Osteocyte (in vitro differentiated cells): ENCODE measurements around the gene UFM1. TPM values are rescaled to one million over a fixed set of nuclear protein-coding genes. Genes with fewer than 3 reads are reported as not detected.
"Not testable (repeated sequence)": the region's sequence is repeated elsewhere in the genome, so short reads cannot be mapped to it uniquely, and the experiment has no call there.

ENCODE experiments used
- DNase-seq: peaks from one replicate; pipeline ENCODE4 v3.0.0; 2021; ENCODE audit warnings: mixed read lengths; ENCODE audit not compliant: unreplicated experiment; ENCODE audit errors: extremely low spot score
- H3K27ac Mint-ChIP-seq: one replicate; pipeline ENCODE4 v1.8.0; 2021; ENCODE audit warnings: mild to moderate bottlenecking, mixed read lengths; ENCODE audit not compliant: unreplicated experiment
- H3K27me3 Mint-ChIP-seq: one replicate; pipeline ENCODE4 v1.8.0; 2021; ENCODE audit warnings: mixed read lengths; ENCODE audit not compliant: unreplicated experiment
- H3K36me3 Mint-ChIP-seq: one replicate; pipeline ENCODE4 v1.8.0; 2021; ENCODE audit warnings: mixed read lengths; ENCODE audit not compliant: unreplicated experiment
- H3K4me1 Mint-ChIP-seq: one replicate; pipeline ENCODE4 v1.8.0; 2021; ENCODE audit warnings: mixed read lengths; ENCODE audit not compliant: unreplicated experiment
- H3K4me3 Mint-ChIP-seq: one replicate; pipeline ENCODE4 v1.8.0; 2021; ENCODE audit warnings: mild to moderate bottlenecking, moderate library complexity, mixed read lengths; ENCODE audit not compliant: unreplicated experiment
- H3K9me3 Mint-ChIP-seq: one replicate; pipeline ENCODE4 v1.8.0; 2021; ENCODE audit warnings: mixed read lengths; ENCODE audit not compliant: unreplicated experiment
- total RNA-seq: library from RNA; stranded (reverse); gene quantifications from 2 replicates; pipeline ENCODE4 v1.2.1, GENCODE V29; 2021
- TF ChIP-seq, protein P1 (sequence below): fragments of 200-600 bp; sonication (generic); IDR thresholded peaks from 2 replicates; pipeline ENCODE4 v1.5.0; 2021; ENCODE audit warnings: antibody characterized with exemption, mild to moderate bottlenecking, moderate library complexity

Gene UFM1
- total RNA-seq, 1 donor from 2014 or later = 43.7 TPM

GRCh38 chr13:38365661-38366060, 16.0 kb downstream of the UFM1 start:
- TF ChIP-seq, protein P1, sequence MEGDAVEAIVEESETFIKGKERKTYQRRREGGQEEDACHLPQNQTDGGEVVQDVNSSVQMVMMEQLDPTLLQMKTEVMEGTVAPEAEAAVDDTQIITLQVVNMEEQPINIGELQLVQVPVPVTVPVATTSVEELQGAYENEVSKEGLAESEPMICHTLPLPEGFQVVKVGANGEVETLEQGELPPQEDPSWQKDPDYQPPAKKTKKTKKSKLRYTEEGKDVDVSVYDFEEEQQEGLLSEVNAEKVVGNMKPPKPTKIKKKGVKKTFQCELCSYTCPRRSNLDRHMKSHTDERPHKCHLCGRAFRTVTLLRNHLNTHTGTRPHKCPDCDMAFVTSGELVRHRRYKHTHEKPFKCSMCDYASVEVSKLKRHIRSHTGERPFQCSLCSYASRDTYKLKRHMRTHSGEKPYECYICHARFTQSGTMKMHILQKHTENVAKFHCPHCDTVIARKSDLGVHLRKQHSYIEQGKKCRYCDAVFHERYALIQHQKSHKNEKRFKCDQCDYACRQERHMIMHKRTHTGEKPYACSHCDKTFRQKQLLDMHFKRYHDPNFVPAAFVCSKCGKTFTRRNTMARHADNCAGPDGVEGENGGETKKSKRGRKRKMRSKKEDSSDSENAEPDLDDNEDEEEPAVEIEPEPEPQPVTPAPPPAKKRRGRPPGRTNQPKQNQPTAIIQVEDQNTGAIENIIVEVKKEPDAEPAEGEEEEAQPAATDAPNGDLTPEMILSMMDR = no peak
- no peak overlapping the region for H3K4me3 Mint-ChIP-seq
- H3K4me1 Mint-ChIP-seq = no peaks in the 10 kb centered on the region
- peaks cover 19% of the 10 kb centered on the region for H3K36me3 Mint-ChIP-seq
- DNase-seq = no peak
- H3K27ac Mint-ChIP-seq = no peak overlapping the region
- H3K9me3 Mint-ChIP-seq = no peaks in the 10 kb centered on the region
- peaks cover 14% of the 10 kb centered on the region for H3K27me3 Mint-ChIP-seq

- H3K27me3 Mint-ChIP-seq = peaks cover 16% of the 10 kb centered on the region
- no peaks in the 10 kb centered on the region for H3K9me3 Mint-ChIP-seq
- peaks cover 9% of the 10 kb centered on the region for H3K36me3 Mint-ChIP-seq
- H3K27ac Mint-ChIP-seq = no peak overlapping the region
- DNase-seq = no peak
- no peaks in the 10 kb centered on the region for H3K4me1 Mint-ChIP-seq
- TF ChIP-seq, protein P1 = no peak
- H3K4me3 Mint-ChIP-seq = no peak overlapping the region
Observed at GRCh38 chr13:38366954-38367645, 17.4 kb downstream of the UFM1 start.

GRCh38 chr13:38369058-38369457, 19.4 kb downstream of the UFM1 start:
- H3K4me3 Mint-ChIP-seq = no peak overlapping the region
- H3K36me3 Mint-ChIP-seq = no peaks in the 10 kb centered on the region
- no peaks in the 10 kb centered on the region for H3K9me3 Mint-ChIP-seq
- H3K27me3 Mint-ChIP-seq = peaks cover 21% of the 10 kb centered on the region
- TF ChIP-seq, protein P1 = no peak
- no peaks in the 10 kb centered on the region for H3K4me1 Mint-ChIP-seq
- H3K27ac Mint-ChIP-seq = no peak overlapping the region
- DNase-seq = no peak

GRCh38 chr13:38370096-38370495, 20.4 kb downstream of the UFM1 start:
- H3K9me3 Mint-ChIP-seq, H3K4me1 Mint-ChIP-seq, H3K4me3 Mint-ChIP-seq, DNase-seq, H3K27ac Mint-ChIP-seq, H3K36me3 Mint-ChIP-seq: not testable (repeated sequence)
- H3K27me3 Mint-ChIP-seq = peaks cover 25% of the 10 kb centered on the region

- TF ChIP-seq, protein P1 = no peak
- Mint-ChIP-seq H3K27me3 (peaks cover 35% of the 10 kb centered on the region), H3K9me3 (no peaks in the 10 kb centered on the region), H3K36me3 (no peaks in the 10 kb centered on the region), H3K4me1 (no peaks in the 10 kb centered on the region), H3K4me3 (no peak overlapping the region), H3K27ac (no peak overlapping the region)
- no peak for DNase-seq
Observed at GRCh38 chr13:38372820-38373383, 23.3 kb downstream of the UFM1 start.
